ENCODE data around the gene SETD1A. TPM values are rescaled to one million over a fixed set of nuclear protein-coding genes. Genes with fewer than 3 reads are reported as not detected.

SETD1A gene
- total and polyA plus RNA-seq, 9 of the 15 experiments (the other 6 are each of a cell fraction or from before 2014, with no cell fraction given): 0.08 to 36.0 (median 4.2) TPM

DNA sequence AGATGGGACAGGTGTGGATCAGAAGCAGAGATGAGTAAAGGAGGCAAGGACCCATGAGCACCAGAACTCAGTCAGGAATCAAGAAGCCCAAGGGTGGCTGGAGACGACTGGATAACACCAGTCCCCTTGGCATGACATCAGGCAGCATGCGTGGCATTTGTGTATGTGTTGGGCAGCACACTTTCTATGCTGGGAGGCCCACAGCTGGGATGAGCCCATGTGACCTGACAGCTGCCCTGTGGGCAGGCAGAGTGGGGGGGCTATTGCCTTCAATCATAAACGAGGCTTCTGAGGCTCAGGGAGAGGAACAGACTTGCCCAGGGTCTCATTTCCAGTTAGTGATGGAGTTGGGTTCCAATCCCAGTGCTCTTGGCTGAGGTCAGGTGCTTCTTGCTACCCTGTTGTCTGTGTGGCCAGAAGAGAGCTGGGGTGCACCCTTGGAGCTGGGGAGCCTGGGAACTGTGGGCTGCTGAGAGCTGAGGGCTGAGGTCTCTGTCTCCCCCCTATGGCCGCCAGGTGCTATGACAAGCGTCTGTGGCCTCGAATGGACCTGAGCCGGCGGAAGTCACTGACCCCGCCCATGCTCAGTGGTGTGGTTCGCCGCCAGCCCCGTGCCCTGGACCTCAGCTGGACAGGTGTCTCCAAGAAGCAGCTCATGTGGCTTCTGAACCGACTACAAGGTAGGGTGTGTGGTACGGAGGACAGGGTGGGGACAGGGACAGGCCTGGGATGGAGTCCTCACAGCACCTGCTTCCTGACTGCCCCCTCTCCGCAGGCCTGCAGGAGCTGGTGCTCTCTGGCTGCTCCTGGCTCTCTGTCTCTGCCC lies 15.7 kb upstream of the SETD1A start (continued):
- TF ChIP-seq ZNF695 (CRISPR knock-in tag; IDR thresholded peaks at IDR 0.05): no peak
- TF ChIP-seq MCM5 (IDR thresholded peaks at IDR 0.05; ENCODE audit: low read depth): no peak
- no peak for TF ChIP-seq ZEB2 (IDR thresholded peaks at IDR 0.05)
- no peak for TF ChIP-seq FOXP1 (CRISPR knock-in tag; IDR thresholded peaks at IDR 0.05)
- TF ChIP-seq CBX3 (IDR thresholded peaks at IDR 0.05; ENCODE audit: borderline replicate concordance in 1 of 2, low read length in 2 of 2): peak in 1 of 2 experiments; percentile 14; a peak in 1 of 3 replicates
- no peak for TF ChIP-seq FOXJ3 (CRISPR knock-in tag; IDR thresholded peaks at IDR 0.05)
- no peak for TF ChIP-seq ZNF318 (IDR thresholded peaks at IDR 0.05; ENCODE audit: borderline replicate concordance in 1 of 2, low read depth in 1 of 2)
- no peak for TF ChIP-seq ZKSCAN8 (CRISPR knock-in tag; IDR thresholded peaks at IDR 0.05)
- no peak for TF ChIP-seq HNRNPUL1 (IDR thresholded peaks at IDR 0.05; ENCODE audit: low read length)
- TF ChIP-seq FOXK1 (CRISPR knock-in tag; IDR thresholded peaks at IDR 0.05; ENCODE audit: borderline replicate concordance): no peak
- TF ChIP-seq KAT7 (CRISPR knock-in tag; IDR thresholded peaks at IDR 0.05; ENCODE audit: borderline replicate concordance): no peak
- no peak for TF ChIP-seq CEBPB (tag; IDR thresholded peaks at IDR 0.05)
- TF ChIP-seq ILK (tag; IDR thresholded peaks at IDR 0.05; ENCODE audit: borderline replicate concordance, low read depth): no peak
- no peak for TF ChIP-seq ZKSCAN3 (CRISPR knock-in tag; IDR thresholded peaks at IDR 0.05)
- TF ChIP-seq RAD21 (CRISPR knock-in tag; conservative IDR thresholded peaks at IDR 0.05 in 1 of 2, IDR thresholded peaks at IDR 0.05 in 1 of 2): peak; percentile 78 to 83
- no peak for TF ChIP-seq FIP1L1 (IDR thresholded peaks at IDR 0.05; ENCODE audit: low read depth, low read length, poor library complexity, severe bottlenecking)
- no peak for TF ChIP-seq HOMEZ (CRISPR knock-in tag; IDR thresholded peaks at IDR 0.05)
- no peak for TF ChIP-seq TAF9B (IDR thresholded peaks at IDR 0.05; ENCODE audit: partially characterized antibody)
